GM10248 (cell line): ENCODE data around the gene C8G.

Experiments
- CTCF ChIA-PET: fragments of 300-600 bp; sonication (Branson Sonifier 250); formaldehyde crosslinking; extraction: SDS; loops from one replicate; lab custom pipeline; 2021; ENCODE audit warnings: antibody characterized with exemption; lab: Yijun Ruan, JAX
- POLR2A ChIA-PET: fragments of 350-650 bp; sonication (Branson Sonifier 250); formaldehyde crosslinking; extraction: SDS; loops from one replicate; lab custom pipeline; 2020; ENCODE audit warnings: antibody characterized with exemption; lab: Yijun Ruan, JAX
- DNase-seq: peaks from one replicate; pipeline ENCODE4 v3.0.0; 2012; ENCODE audit errors: extremely low spot score
- CTCF ChIP-seq: IDR thresholded peaks from 2 replicates; pipeline ENCODE4 v1.5.1; 2012; ENCODE audit warnings: mild to moderate bottlenecking, low read depth; ENCODE audit errors: extremely low read depth, missing control alignments, control extremely low read depth

The C8G gene

GRCh38 chr9:136901516-136902258 is 43.4 kb upstream of the C8G start:
- ChIA-PET CTCF (interaction anchor here (0.9 to 1.8 kb wide), 8 partner anchors 9 to 133 kb away, joined by 3 to 7 read pairs (median 3); partner anchors contain the start of gene AJM1), POLR2A (interaction anchor here (0.5 to 1.6 kb wide), 4 partner anchors 11 to 173 kb away, joined by 3 to 8 read pairs (median 3); partner anchors contain the start of gene TRAF2)
- TF ChIP-seq CTCF = no peak
- DNase-seq = peak; percentile 89

GRCh38 chr9:136902259-136902821 is 42.7 kb upstream of the C8G start:
- POLR2A ChIA-PET = interaction anchor here (0.7 to 1.6 kb wide), 3 partner anchors 16 to 41 kb away, joined by 3 to 8 read pairs (median 3); partner anchors contain the start of gene TRAF2

GRCh38 chr9:136903041-136903554 is 41.9 kb upstream of the C8G start:
- ChIA-PET CTCF (interaction anchor here (1.4 to 3.9 kb wide), 4 partner anchors 10 to 61 kb away, joined by 3 to 10 read pairs (median 6); partner anchors contain the start of gene AJM1), POLR2A (interaction anchor here (0.7 to 1.6 kb wide), 3 partner anchors 17 to 42 kb away, joined by 3 to 8 read pairs (median 3); partner anchors contain the start of gene TRAF2)
- TF ChIP-seq CTCF = no peak
- DNase-seq = no peak

More at GRCh38 chr9:136902259-136902821, 42.7 kb upstream of the C8G start:
- TF ChIP-seq CTCF = no peak
- DNase-seq = peak; percentile 92
- CTCF ChIA-PET = interaction anchor here (0.9 to 1.8 kb wide), 8 partner anchors 10 to 132 kb away, joined by 3 to 7 read pairs (median 3); partner anchors contain the start of gene AJM1

GRCh38 chr9:136906266-136906665 is 38.8 kb upstream of the C8G start:
- ChIA-PET CTCF (interaction anchor here (1.4 to 3.9 kb wide), 2 partner anchors 64 to 162 kb away, joined by 4 to 10 read pairs; partner anchors contain the start of gene AJM1), POLR2A (no interaction called here)
- no peak for TF ChIP-seq CTCF
- DNase-seq = no peak

GRCh38 chr9:136907011-136907914 is 37.8 kb upstream of the C8G start:
- ChIA-PET POLR2A (no interaction called here), CTCF (interaction anchor here (0.9 to 1.4 kb wide), 5 partner anchors 8 to 122 kb away, joined by 3 to 5 read pairs (median 3); partner anchors contain the start of gene AJM1)
- TF ChIP-seq CTCF = no peak
- no peak for DNase-seq
